Adrenal gland (tissue), 5 donors: ENCODE measurements around the gene EPHA5.

ENCODE experiments used
- CTCF ChIP-seq, 6 experiments: fragments of 450-650 bp in 4 of 6; fragments of 200-600 bp in 2 of 6; sonication (generic) in 1 of 6; IDR thresholded peaks; 1 replicate in 5 of 6; 2 replicates in 1 of 6; pipeline versions ENCODE4 v1.5.1 to v1.8.0; 2016 to 2021; ENCODE audit warnings: antibody characterized with exemption in 6 of 6, mild to moderate bottlenecking in 2 of 6, moderate library complexity in 1 of 6
- POLR2A ChIP-seq, 2 donors: fragments of 450-650 bp; IDR thresholded peaks; one replicate each; pipeline ENCODE4 v1.6.1; 2017; ENCODE audit warnings: antibody characterized with exemption in 2 of 2, mild to moderate bottlenecking in 2 of 2, moderate library complexity in 1 of 2
- donor health status: DM: no; HTN: no; CAD: no.

- TF ChIP-seq POLR2A (IDR thresholded peaks at IDR 0.05), result no peak
- no peak for TF ChIP-seq CTCF (IDR thresholded peaks at IDR 0.05)
Observed at GRCh38 chr4:65457011-65457410, 213.3 kb downstream of the EPHA5 start.
